ENCODE results near the gene OSBPL2. TPM values are rescaled to one million over a fixed set of nuclear protein-coding genes. Genes with fewer than 3 reads are reported as not detected.

Gene OSBPL2
- total and polyA plus RNA-seq, 2 experiments from 2014 or later = 16.6 to 31.2 TPM

DNA sequence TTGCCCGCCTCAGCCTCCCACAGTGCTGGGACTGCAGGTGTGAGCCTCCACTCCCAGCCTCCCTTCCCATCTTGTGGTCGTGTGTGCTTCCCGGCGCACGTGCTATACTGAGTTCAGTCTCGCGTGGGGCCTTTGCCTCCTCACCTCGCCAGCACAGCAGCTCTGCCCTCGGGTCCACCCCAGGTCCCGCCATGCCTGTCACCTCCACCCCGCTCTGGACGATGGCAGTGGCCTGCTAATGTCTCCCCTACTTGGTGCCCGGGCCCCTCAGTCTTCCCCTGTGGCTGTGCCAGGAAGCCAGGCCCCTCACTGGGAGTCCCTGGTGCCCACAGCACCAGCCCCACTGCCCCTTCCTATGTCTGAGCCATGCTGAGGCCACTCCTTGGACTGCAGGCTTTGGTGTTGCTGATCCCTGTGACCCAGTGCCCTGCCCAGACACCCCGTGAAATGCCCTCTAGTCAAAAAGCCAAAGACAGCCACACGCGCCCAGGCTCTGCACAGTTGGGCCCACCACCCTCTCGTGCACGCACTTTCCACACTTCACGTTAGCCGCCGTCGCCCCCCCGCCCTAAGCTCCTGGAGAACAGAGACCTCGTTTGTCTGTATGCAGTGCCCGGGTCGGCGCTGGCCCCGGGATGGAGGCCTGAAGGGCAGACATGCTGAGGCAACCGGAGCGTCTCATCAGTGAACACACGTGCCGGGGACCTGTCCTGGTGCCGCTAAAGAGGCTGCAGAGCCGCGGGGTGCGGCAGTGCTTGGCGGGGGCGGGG lies 32.5 kb upstream of the OSBPL2 start:
- Mint-ChIP-seq H3K4me3 (no peak overlapping the region), H3K4me1 (peaks cover 6% of the 10 kb centered on the region), H3K27me3 (ENCODE audit: insufficient read depth, low read depth, poor library complexity) (peaks cover 16% of the 10 kb centered on the region), H3K9me3 (no peaks in the 10 kb centered on the region), H3K27ac (no peak overlapping the region), H3K36me3 (ENCODE audit: low read depth) (peaks cover 22% of the 10 kb centered on the region)
- Histone ChIP-seq H3F3A (replicated peaks; ENCODE audit: low read depth) (no peaks in the 10 kb centered on the region), H3K4me1 (ENCODE audit: insufficient read depth) (no peaks in the 10 kb centered on the region; the same call in 1 of the 2 replicates), H3K79me2 (replicated peaks; ENCODE audit: insufficient read depth) (no peaks in the 10 kb centered on the region), H2AFZ (no peak overlapping the region), H3K27ac (ENCODE audit: low read depth) (no peak overlapping the region), H3K4me3 (no peak overlapping the region), H3K9me2 (ENCODE audit: insufficient read depth) (no peaks in the 10 kb centered on the region), H3K27me3 (ENCODE audit: insufficient read depth) (no peaks in the 10 kb centered on the region), H3K36me3 (ENCODE audit: insufficient read depth) (no peaks in the 10 kb centered on the region), H3K4me2 (no peak overlapping the region), H4K20me1 (replicated peaks; ENCODE audit: insufficient read depth) (no peaks in the 10 kb centered on the region; the same call in 1 of the 2 replicates)
- DNase-seq (ENCODE audit: low spot score) (no peak), ATAC-seq (no peak)
- TF ChIP-seq, protein P1, sequence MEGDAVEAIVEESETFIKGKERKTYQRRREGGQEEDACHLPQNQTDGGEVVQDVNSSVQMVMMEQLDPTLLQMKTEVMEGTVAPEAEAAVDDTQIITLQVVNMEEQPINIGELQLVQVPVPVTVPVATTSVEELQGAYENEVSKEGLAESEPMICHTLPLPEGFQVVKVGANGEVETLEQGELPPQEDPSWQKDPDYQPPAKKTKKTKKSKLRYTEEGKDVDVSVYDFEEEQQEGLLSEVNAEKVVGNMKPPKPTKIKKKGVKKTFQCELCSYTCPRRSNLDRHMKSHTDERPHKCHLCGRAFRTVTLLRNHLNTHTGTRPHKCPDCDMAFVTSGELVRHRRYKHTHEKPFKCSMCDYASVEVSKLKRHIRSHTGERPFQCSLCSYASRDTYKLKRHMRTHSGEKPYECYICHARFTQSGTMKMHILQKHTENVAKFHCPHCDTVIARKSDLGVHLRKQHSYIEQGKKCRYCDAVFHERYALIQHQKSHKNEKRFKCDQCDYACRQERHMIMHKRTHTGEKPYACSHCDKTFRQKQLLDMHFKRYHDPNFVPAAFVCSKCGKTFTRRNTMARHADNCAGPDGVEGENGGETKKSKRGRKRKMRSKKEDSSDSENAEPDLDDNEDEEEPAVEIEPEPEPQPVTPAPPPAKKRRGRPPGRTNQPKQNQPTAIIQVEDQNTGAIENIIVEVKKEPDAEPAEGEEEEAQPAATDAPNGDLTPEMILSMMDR (conservative IDR thresholded peaks at IDR 0.05; ENCODE audit: low read depth in 2 of 2) = no peak
- TF ChIP-seq JUNB (IDR thresholded peaks at IDR 0.05; ENCODE audit: unreplicated experiment) (no peak), POLR2AphosphoS5 (IDR thresholded peaks at IDR 0.05; ENCODE audit: low read depth) (no peak), STAT1 (IDR thresholded peaks at IDR 0.05; ENCODE audit: unreplicated experiment) (no peak), NANOG (IDR thresholded peaks at IDR 0.05; ENCODE audit: borderline replicate concordance) (no peak), ZNF114 (CRISPR knock-in tag; IDR thresholded peaks at IDR 0.05) (no peak), ZNF331 (CRISPR knock-in tag; IDR thresholded peaks at IDR 0.05; ENCODE audit: low read depth) (no peak), EZH2 (IDR thresholded peaks at IDR 0.05; ENCODE audit: low read depth, unreplicated experiment) (no peak), CREB1 (CRISPR knock-in tag; IDR thresholded peaks at IDR 0.05; ENCODE audit: low read depth) (no peak), ZNF462 (CRISPR knock-in tag; IDR thresholded peaks at IDR 0.05) (no peak), EZH2phosphoT487 (IDR thresholded peaks at IDR 0.05; ENCODE audit: unreplicated experiment) (no peak)
- TF ChIP-seq, protein P2, sequence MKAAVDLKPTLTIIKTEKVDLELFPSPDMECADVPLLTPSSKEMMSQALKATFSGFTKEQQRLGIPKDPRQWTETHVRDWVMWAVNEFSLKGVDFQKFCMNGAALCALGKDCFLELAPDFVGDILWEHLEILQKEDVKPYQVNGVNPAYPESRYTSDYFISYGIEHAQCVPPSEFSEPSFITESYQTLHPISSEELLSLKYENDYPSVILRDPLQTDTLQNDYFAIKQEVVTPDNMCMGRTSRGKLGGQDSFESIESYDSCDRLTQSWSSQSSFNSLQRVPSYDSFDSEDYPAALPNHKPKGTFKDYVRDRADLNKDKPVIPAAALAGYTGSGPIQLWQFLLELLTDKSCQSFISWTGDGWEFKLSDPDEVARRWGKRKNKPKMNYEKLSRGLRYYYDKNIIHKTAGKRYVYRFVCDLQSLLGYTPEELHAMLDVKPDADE (IDR thresholded peaks at IDR 0.05) = no peak
- TF ChIP-seq, protein P3, sequence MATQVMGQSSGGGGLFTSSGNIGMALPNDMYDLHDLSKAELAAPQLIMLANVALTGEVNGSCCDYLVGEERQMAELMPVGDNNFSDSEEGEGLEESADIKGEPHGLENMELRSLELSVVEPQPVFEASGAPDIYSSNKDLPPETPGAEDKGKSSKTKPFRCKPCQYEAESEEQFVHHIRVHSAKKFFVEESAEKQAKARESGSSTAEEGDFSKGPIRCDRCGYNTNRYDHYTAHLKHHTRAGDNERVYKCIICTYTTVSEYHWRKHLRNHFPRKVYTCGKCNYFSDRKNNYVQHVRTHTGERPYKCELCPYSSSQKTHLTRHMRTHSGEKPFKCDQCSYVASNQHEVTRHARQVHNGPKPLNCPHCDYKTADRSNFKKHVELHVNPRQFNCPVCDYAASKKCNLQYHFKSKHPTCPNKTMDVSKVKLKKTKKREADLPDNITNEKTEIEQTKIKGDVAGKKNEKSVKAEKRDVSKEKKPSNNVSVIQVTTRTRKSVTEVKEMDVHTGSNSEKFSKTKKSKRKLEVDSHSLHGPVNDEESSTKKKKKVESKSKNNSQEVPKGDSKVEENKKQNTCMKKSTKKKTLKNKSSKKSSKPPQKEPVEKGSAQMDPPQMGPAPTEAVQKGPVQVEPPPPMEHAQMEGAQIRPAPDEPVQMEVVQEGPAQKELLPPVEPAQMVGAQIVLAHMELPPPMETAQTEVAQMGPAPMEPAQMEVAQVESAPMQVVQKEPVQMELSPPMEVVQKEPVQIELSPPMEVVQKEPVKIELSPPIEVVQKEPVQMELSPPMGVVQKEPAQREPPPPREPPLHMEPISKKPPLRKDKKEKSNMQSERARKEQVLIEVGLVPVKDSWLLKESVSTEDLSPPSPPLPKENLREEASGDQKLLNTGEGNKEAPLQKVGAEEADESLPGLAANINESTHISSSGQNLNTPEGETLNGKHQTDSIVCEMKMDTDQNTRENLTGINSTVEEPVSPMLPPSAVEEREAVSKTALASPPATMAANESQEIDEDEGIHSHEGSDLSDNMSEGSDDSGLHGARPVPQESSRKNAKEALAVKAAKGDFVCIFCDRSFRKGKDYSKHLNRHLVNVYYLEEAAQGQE (IDR thresholded peaks at IDR 0.05; ENCODE audit: unreplicated experiment) = no peak

All from GM23338 (cell line).